ENCODE measurements around the gene PLEKHG7.

GRCh38 chr12:92739113-92739512 lies 36.3 kb downstream of the PLEKHG7 start:
- no peak for TF ChIP-seq CTCF (IDR thresholded peaks at IDR 0.05)
- no peak for TF ChIP-seq POLR2A (IDR thresholded peaks at IDR 0.05)

Data from Peyer's patch (tissue), 4 donors.